DND-41 (cell line): Measurements from ENCODE around the gene MDM1.

Experiments used
- CTCF ChIP-seq: IDR thresholded peaks from 2 replicates; pipeline ENCODE4 v1.5.1; 2012; ENCODE audit warnings: borderline replicate concordance, low read length, moderate library complexity, mild to moderate bottlenecking; ENCODE audit not compliant: poor library complexity, severe bottlenecking; ENCODE audit errors: extremely low read depth
- EZH2 ChIP-seq: IDR thresholded peaks from 3 replicates; pipeline ENCODE4 v1.6.1; 2012; ENCODE audit warnings: borderline replicate concordance, low read depth, mild to moderate bottlenecking, moderate library complexity, low read length, inconsistent platforms; ENCODE audit not compliant: severe bottlenecking

DNA sequence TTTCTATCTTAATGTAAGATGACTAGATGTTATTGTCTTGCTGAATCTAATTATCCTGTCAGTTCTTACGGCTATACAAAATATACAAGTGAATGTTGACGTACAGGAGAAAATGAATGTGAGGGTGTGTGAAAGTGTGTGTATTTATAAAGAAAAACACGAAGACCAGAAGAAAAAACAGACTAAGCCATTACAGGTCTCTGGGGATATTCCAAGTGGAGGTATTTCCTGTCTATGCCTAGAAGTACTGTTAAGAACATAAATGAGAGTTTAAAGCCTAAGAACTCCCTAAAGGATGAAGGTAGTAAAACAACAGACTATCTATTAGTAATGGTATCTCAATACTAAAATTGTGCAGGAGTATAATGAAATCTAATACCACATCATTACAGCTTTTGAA is 7.6 kb downstream of the MDM1 start:
- TF ChIP-seq CTCF (no peak), EZH2 (no peak)
